ENCODE results near the gene DAPK2.

Gene DAPK2

DNA sequence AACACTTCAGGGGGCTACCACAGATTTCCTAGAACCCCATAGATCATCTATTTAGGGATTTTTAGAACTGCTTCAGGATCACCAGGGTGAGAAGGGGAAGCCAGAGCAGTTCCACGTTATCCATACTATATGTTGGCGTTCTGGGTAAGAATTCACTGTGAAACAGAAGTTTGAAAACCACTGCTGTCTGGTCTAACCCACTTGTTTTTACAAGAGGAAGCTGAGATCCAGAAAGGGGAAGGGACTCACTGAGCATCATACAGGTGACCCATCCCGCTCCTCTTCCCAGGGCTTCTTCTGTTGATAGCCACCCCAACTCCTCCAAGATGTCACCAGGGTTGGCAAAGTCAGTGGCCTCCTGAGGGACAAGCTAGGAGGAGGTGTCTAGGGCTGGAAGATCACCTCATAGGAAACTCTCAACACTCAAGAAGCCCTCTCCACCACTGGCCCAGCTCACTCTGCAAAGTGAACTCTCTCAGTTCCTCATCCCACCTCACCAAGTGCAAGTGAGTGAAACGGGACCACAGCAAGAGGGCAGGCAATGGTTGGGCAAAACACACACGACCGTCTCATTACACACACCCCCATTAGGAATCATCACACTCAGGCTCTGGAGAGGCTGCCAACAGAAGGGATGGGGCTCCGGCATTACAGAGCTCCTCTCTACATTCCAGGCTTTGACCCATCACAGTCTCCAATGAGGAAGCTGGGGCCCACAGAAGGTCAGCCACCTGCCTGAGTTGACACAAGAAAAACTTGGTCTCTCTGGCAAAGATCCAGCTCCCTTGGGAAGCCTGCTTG is 1.8 kb downstream of the DAPK2 start:
- Histone ChIP-seq H3K14ac (ENCODE audit: low read length in 2 of 2) (no peak overlapping the region), H2AK5ac (ENCODE audit: low read length, severe bottlenecking) (no peak overlapping the region), H3K4me2 (ENCODE audit: low read length, poor library complexity, severe bottlenecking) (no peak overlapping the region), H2BK12ac (ENCODE audit: low read length in 2 of 2) (no peak overlapping the region), H3K4me3 (ENCODE audit: insufficient read depth in 1 of 2, low read depth in 1 of 2, low read length in 2 of 2) (no peak overlapping the region), H2BK5ac (ENCODE audit: low read depth, low read length, poor library complexity, severe bottlenecking) (no peak overlapping the region), H3K23ac (ENCODE audit: low read length in 2 of 2) (no peak overlapping the region), H4K91ac (ENCODE audit: low read length) (no peak overlapping the region), H3K36me3 (ENCODE audit: control insufficient read depth in 1 of 2, insufficient read depth in 2 of 2, low read depth in 1 of 2, low read length in 2 of 2) (peaks cover 0 to 3% of the 10 kb centered on the region in 2 experiments), H4K8ac (ENCODE audit: low read length) (no peak overlapping the region), H3K4me1 (ENCODE audit: control insufficient read depth, insufficient read depth, low read depth, low read length) (peaks cover 19% of the 10 kb centered on the region), H3K9me3 (ENCODE audit: control insufficient read depth, low read length) (no peaks in the 10 kb centered on the region), H3K27me3 (ENCODE audit: control insufficient read depth in 1 of 2, insufficient read depth in 1 of 2, low read length in 2 of 2) (peaks cover 19 to 74% of the 10 kb centered on the region in 2 experiments), H3K27ac (ENCODE audit: low read length, poor library complexity, severe bottlenecking) (no peak overlapping the region), H3K9ac (ENCODE audit: low read length) (no peak overlapping the region), H3K4ac (ENCODE audit: low read depth in 1 of 2, low read length in 2 of 2) (no peak overlapping the region), H2AFZ (ENCODE audit: low read depth, low read length) (no peak overlapping the region), H3K79me1 (replicated peaks; ENCODE audit: low read length, poor library complexity, severe bottlenecking) (no peaks in the 10 kb centered on the region), H2BK15ac (ENCODE audit: low read depth, poor library complexity, severe bottlenecking) (no peak overlapping the region), H2BK120ac (ENCODE audit: low read depth, low read length) (no peak overlapping the region), H3K18ac (ENCODE audit: low read depth in 1 of 2, low read length in 2 of 2) (no peak overlapping the region)
- DNase-seq = no peak
- 86% methylated on average over 6 of the region's 7 CpGs for WGBS

DNA sequence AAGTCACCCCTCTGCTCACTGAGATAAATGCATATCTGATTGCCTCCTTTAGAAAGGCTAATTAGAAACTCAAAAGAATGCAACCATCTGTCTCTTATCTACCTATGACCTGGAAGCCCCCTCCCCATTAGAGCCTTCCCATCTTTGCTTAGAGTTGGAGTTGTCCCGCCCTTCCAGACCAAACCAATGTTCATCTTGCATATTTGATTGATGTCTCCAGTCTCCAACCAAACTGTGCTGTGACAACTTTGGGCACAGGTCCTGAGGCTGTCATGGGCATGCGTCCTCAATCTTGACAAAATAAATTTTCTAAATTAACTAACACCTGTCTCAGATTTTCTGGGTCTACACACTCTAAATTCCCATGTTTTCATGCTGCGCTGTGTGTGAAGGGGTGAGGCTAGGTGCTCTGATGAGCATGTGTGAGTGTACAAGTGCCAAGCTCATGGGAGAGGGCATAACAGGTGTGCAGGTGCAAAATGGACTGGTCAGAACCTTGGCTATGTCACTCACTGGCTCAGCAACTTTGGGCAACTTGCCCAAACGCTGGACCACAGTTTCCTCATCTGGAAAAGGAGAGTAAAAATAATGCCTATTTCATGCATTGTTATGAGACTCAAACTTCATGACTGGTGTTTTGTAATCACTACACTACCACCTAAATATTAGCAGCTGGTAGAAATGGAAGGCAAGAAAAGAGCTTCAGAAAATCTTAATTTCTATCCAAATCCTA is 7.2 kb downstream of the DAPK2 start:
- Histone ChIP-seq H2BK15ac (ENCODE audit: low read depth, poor library complexity, severe bottlenecking) (no peak overlapping the region), H4K91ac (ENCODE audit: low read length) (no peak overlapping the region), H3K27me3 (ENCODE audit: control insufficient read depth in 1 of 2, insufficient read depth in 1 of 2, low read length in 2 of 2) (peaks cover 5 to 46% of the 10 kb centered on the region in 2 experiments), H2BK120ac (ENCODE audit: low read depth, low read length) (no peak overlapping the region), H4K8ac (ENCODE audit: low read length) (no peak overlapping the region), H3K4ac (ENCODE audit: low read depth in 1 of 2, low read length in 2 of 2) (no peak overlapping the region), H3K4me2 (ENCODE audit: low read length, poor library complexity, severe bottlenecking) (no peak overlapping the region), H2AK5ac (ENCODE audit: low read length, severe bottlenecking) (no peak overlapping the region), H2BK5ac (ENCODE audit: low read depth, low read length, poor library complexity, severe bottlenecking) (no peak overlapping the region), H3K79me1 (replicated peaks; ENCODE audit: low read length, poor library complexity, severe bottlenecking) (no peaks in the 10 kb centered on the region), H3K36me3 (ENCODE audit: control insufficient read depth in 1 of 2, insufficient read depth in 2 of 2, low read depth in 1 of 2, low read length in 2 of 2) (peaks cover 11 to 35% of the 10 kb centered on the region in 2 experiments), H3K9ac (ENCODE audit: low read length) (no peak overlapping the region), H3K9me3 (ENCODE audit: control insufficient read depth, low read length) (no peaks in the 10 kb centered on the region), H3K4me3 (ENCODE audit: insufficient read depth in 1 of 2, low read depth in 1 of 2, low read length in 2 of 2) (no peak overlapping the region), H3K23ac (ENCODE audit: low read length in 2 of 2) (no peak overlapping the region), H3K14ac (ENCODE audit: low read length in 2 of 2) (no peak overlapping the region), H3K18ac (ENCODE audit: low read depth in 1 of 2, low read length in 2 of 2) (no peak overlapping the region), H2AFZ (ENCODE audit: low read depth, low read length) (no peak overlapping the region), H3K4me1 (ENCODE audit: control insufficient read depth, insufficient read depth, low read depth, low read length) (no peaks in the 10 kb centered on the region), H3K27ac (ENCODE audit: low read length, poor library complexity, severe bottlenecking) (no peak overlapping the region), H2BK12ac (ENCODE audit: low read length in 2 of 2) (no peak overlapping the region)
- WGBS = 86% methylated on average over 3 of the region's 4 CpGs
- DNase-seq = no peak

DNA sequence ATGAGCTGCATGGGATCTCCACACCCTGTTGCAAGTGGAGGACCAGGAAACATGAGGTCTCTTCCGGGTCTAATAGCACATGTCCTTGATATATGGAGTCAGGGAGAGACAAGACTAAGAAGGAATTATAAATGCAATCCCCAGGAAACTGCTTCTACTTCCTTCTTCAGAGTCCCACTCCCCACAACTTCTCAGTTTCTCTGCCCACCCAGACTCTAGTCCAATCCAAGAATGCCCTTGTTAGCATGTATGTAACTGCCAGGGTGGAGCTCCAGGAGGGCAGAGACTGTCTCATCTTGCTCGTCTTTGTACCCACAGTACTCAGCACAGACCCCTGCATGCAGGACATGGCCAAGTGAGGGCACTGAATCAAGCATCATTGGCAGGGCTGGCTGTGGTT is 8.3 kb downstream of the DAPK2 start:
- H2BK15ac ChIP-seq (ENCODE audit: low read depth, poor library complexity, severe bottlenecking) = no peak overlapping the region
- no peak overlapping the region for H3K4me3 ChIP-seq (ENCODE audit: insufficient read depth in 1 of 2, low read depth in 1 of 2, low read length in 2 of 2)
- H4K91ac ChIP-seq (ENCODE audit: low read length) = no peak overlapping the region
- no peak overlapping the region for H3K4me2 ChIP-seq (ENCODE audit: low read length, poor library complexity, severe bottlenecking)
- 41% methylated on average over 1 of the region's 2 CpGs for WGBS
- H3K36me3 ChIP-seq (ENCODE audit: control insufficient read depth in 1 of 2, insufficient read depth in 2 of 2, low read depth in 1 of 2, low read length in 2 of 2) = peaks cover 11 to 35% of the 10 kb centered on the region in 2 experiments
- DNase-seq = no peak
- H3K23ac ChIP-seq (ENCODE audit: low read length in 2 of 2) = no peak overlapping the region
- no peaks in the 10 kb centered on the region for H3K9me3 ChIP-seq (ENCODE audit: control insufficient read depth, low read length)
- no peak overlapping the region for H3K14ac ChIP-seq (ENCODE audit: low read length in 2 of 2)
- no peak overlapping the region for H3K4ac ChIP-seq (ENCODE audit: low read depth in 1 of 2, low read length in 2 of 2)
- H3K27me3 ChIP-seq (ENCODE audit: control insufficient read depth in 1 of 2, insufficient read depth in 1 of 2, low read length in 2 of 2) = peaks cover 5 to 41% of the 10 kb centered on the region in 2 experiments
- no peak overlapping the region for H3K9ac ChIP-seq (ENCODE audit: low read length)
- no peak overlapping the region for H3K18ac ChIP-seq (ENCODE audit: low read depth in 1 of 2, low read length in 2 of 2)
- H2AK5ac ChIP-seq (ENCODE audit: low read length, severe bottlenecking) = no peak overlapping the region
- no peak overlapping the region for H2BK12ac ChIP-seq (ENCODE audit: low read length in 2 of 2)
- H2AFZ ChIP-seq (ENCODE audit: low read depth, low read length) = no peak overlapping the region
- H3K79me1 ChIP-seq (replicated peaks; ENCODE audit: low read length, poor library complexity, severe bottlenecking) = no peaks in the 10 kb centered on the region
- H3K27ac ChIP-seq (ENCODE audit: low read length, poor library complexity, severe bottlenecking) = no peak overlapping the region
- no peaks in the 10 kb centered on the region for H3K4me1 ChIP-seq (ENCODE audit: control insufficient read depth, insufficient read depth, low read depth, low read length)
- H4K8ac ChIP-seq (ENCODE audit: low read length) = no peak overlapping the region
- no peak overlapping the region for H2BK5ac ChIP-seq (ENCODE audit: low read depth, low read length, poor library complexity, severe bottlenecking)
- H2BK120ac ChIP-seq (ENCODE audit: low read depth, low read length) = no peak overlapping the region

DNA sequence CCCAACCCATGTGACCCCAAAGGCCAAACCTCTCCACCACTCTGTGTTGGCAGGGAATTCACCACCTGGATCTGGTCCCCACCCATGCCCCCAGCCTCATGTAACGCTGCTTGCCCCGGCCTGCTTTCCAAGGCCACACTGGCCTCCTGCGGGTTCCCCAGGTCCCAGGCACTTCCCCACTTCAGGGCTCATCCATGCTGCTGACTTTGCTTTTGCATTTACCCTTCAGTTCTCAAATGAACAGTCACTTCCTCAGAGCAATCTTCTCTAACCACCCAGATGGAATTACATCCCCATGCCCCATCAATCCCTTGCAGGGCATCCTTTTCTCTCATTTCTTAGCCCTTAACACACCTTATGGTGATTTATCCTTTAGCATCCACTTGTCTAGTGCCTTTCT is 9.2 kb downstream of the DAPK2 start:
- no peak for DNase-seq
- no peak overlapping the region for H2BK5ac ChIP-seq (ENCODE audit: low read depth, low read length, poor library complexity, severe bottlenecking)
- 93% methylated on average over 3 of the region's 3 CpGs for WGBS

More for the DNA sequence above, 9.2 kb downstream of the DAPK2 start:
- H3K14ac ChIP-seq (ENCODE audit: low read length in 2 of 2) = no peak overlapping the region
- H3K27me3 ChIP-seq (ENCODE audit: control insufficient read depth in 1 of 2, insufficient read depth in 1 of 2, low read length in 2 of 2) = peaks cover 0 to 33% of the 10 kb centered on the region in 2 experiments
- no peaks in the 10 kb centered on the region for H3K4me1 ChIP-seq (ENCODE audit: control insufficient read depth, insufficient read depth, low read depth, low read length)
- no peak overlapping the region for H3K4me2 ChIP-seq (ENCODE audit: low read length, poor library complexity, severe bottlenecking)
- no peak overlapping the region for H3K9ac ChIP-seq (ENCODE audit: low read length)
- H2AK5ac ChIP-seq (ENCODE audit: low read length, severe bottlenecking) = no peak overlapping the region
- no peak overlapping the region for H3K4me3 ChIP-seq (ENCODE audit: insufficient read depth in 1 of 2, low read depth in 1 of 2, low read length in 2 of 2)
- no peaks in the 10 kb centered on the region for H3K9me3 ChIP-seq (ENCODE audit: control insufficient read depth, low read length)
- no peak overlapping the region for H4K91ac ChIP-seq (ENCODE audit: low read length)
- no peak overlapping the region for H3K18ac ChIP-seq (ENCODE audit: low read depth in 1 of 2, low read length in 2 of 2)
- H3K27ac ChIP-seq (ENCODE audit: low read length, poor library complexity, severe bottlenecking) = no peak overlapping the region
- H2BK120ac ChIP-seq (ENCODE audit: low read depth, low read length) = no peak overlapping the region
- no peak overlapping the region for H4K8ac ChIP-seq (ENCODE audit: low read length)
- H2BK12ac ChIP-seq (ENCODE audit: low read length in 2 of 2) = no peak overlapping the region
- no peak overlapping the region for H2AFZ ChIP-seq (ENCODE audit: low read depth, low read length)
- H2BK15ac ChIP-seq (ENCODE audit: low read depth, poor library complexity, severe bottlenecking) = no peak overlapping the region
- H3K36me3 ChIP-seq (ENCODE audit: control insufficient read depth in 1 of 2, insufficient read depth in 2 of 2, low read depth in 1 of 2, low read length in 2 of 2) = peaks cover 11 to 35% of the 10 kb centered on the region in 2 experiments
- no peak overlapping the region for H3K23ac ChIP-seq (ENCODE audit: low read length in 2 of 2)
- H3K4ac ChIP-seq (ENCODE audit: low read depth in 1 of 2, low read length in 2 of 2) = no peak overlapping the region
- H3K79me1 ChIP-seq (replicated peaks; ENCODE audit: low read length, poor library complexity, severe bottlenecking) = no peaks in the 10 kb centered on the region
